Prostate gland (tissue), 2 donors: Measurements from ENCODE around the gene NKIRAS1. TPM values are rescaled to one million over a fixed set of nuclear protein-coding genes. Genes with fewer than 3 reads are reported as not detected.

Experiments used
- DNase-seq: peaks from one replicate; pipeline ENCODE4 v3.0.0-alpha.2; 2019; ENCODE audit warnings: low spot score
- H3K27ac ChIP-seq, 2 donors: fragments of 200-600 bp; sonication (generic); 2 replicates each; pipeline ENCODE4 v1.5.1; 2017 to 2019
- H3K27me3 ChIP-seq: fragments of 200-600 bp; sonication (generic); replicated peaks from 2 replicates; pipeline ENCODE4 v1.5.1; 2019; ENCODE audit not compliant: insufficient read depth
- H3K36me3 ChIP-seq, 2 donors: fragments of 200-600 bp; sonication (generic); 1 replicate in 1 of 2; 2 replicates in 1 of 2; pipeline versions ENCODE4 v1.5.1 to v1.8.1; 2017 to 2019
- H3K4me1 ChIP-seq: fragments of 200-600 bp; sonication (generic); replicated peaks from 2 replicates; pipeline ENCODE4 v1.5.1; 2019
- H3K4me3 ChIP-seq, 2 donors: fragments of 200-600 bp; sonication (generic); 2 replicates each; pipeline ENCODE4 v1.5.1; 2017 to 2019
- H3K9me3 ChIP-seq: fragments of 200-600 bp; sonication (generic); 2 replicates; pipeline ENCODE4 v1.5.1; 2017
- CTCF ChIP-seq, 4 experiments: fragments of 200-600 bp in 2 of 4; fragments of 450-650 bp in 2 of 4; sonication (generic) in 2 of 4; IDR thresholded peaks; 1 replicate in 3 of 4; 2 replicates in 1 of 4; pipeline ENCODE4 v1.5.1; 2016 to 2019; ENCODE audit warnings: antibody characterized with exemption in 4 of 4, mild to moderate bottlenecking in 2 of 4, moderate library complexity in 2 of 4
- POLR2A ChIP-seq: fragments of 450-650 bp; IDR thresholded peaks from one replicate; pipeline ENCODE4 v1.6.1; 2016; ENCODE audit warnings: antibody characterized with exemption, mild to moderate bottlenecking
- POLR2AphosphoS5 ChIP-seq: sonication (generic); formaldehyde crosslinking; IDR thresholded peaks from one replicate; pipeline ENCODE4 v1.6.1; 2017; ENCODE audit warnings: antibody characterized with exemption
- WGBS: methylation state at CpG from one replicate; pipeline ENCODE4 v1.1.5; 2018; 5-methylcytosine and 5-hydroxymethylcytosine counted together
- intact Hi-C: fragments of 100-400 bp; cut with DNase I; formaldehyde crosslinking; loops from one replicate; pipeline ENCODE4 v1.14.2; 2022
- total RNA-seq, 2 donors: library from RNA; depleted of rRNA; stranded (reverse); fragments of >200 nt; gene quantifications; one replicate each; pipeline ENCODE4 v1.1.0, GENCODE V29; 2016

NKIRAS1 gene
- total RNA-seq, 2 donors from 2014 or later: 9.4 to 19.9 TPM

GRCh38 chr3:23941440-23941839 is 24.6 kb upstream of the NKIRAS1 start:
- intact Hi-C loops: no loop called here
- Histone ChIP-seq H3K4me3 (no peak overlapping the region), H3K27me3 (no peaks in the 10 kb centered on the region), H3K36me3 (no peaks in the 10 kb centered on the region), H3K9me3 (no peaks in the 10 kb centered on the region), H3K27ac (no peak overlapping the region), H3K4me1 (no peaks in the 10 kb centered on the region)
- TF ChIP-seq POLR2A (no peak), POLR2AphosphoS5 (no peak), CTCF (IDR thresholded peaks at IDR 0.05) (no peak)
- 89% methylated on average over 4 of the region's 4 CpGs for whole genome bisulfite sequencing
- no peak for DNase-seq

- H3K36me3 ChIP-seq: no peaks in the 10 kb centered on the region
- H3K4me1 ChIP-seq: no peaks in the 10 kb centered on the region
- no peak for DNase-seq
- H3K9me3 ChIP-seq: no peaks in the 10 kb centered on the region
- no peaks in the 10 kb centered on the region for H3K27me3 ChIP-seq
- H3K27ac ChIP-seq: no peak overlapping the region
- 79% methylated on average over 5 of the region's 5 CpGs for WGBS
- intact Hi-C loops: no loop called here
- TF ChIP-seq POLR2AphosphoS5 (no peak), POLR2A (no peak), CTCF (IDR thresholded peaks at IDR 0.05) (no peak)
- H3K4me3 ChIP-seq: no peak overlapping the region
Measured at GRCh38 chr3:23940775-23941174, 24.0 kb upstream of the NKIRAS1 start.

- Histone ChIP-seq H3K4me1 (no peaks in the 10 kb centered on the region), H3K9me3 (no peaks in the 10 kb centered on the region), H3K36me3 (no peaks in the 10 kb centered on the region), H3K27ac (no peak overlapping the region), H3K4me3 (no peak overlapping the region), H3K27me3 (no peaks in the 10 kb centered on the region)
- intact Hi-C loops: no loop called here
- TF ChIP-seq CTCF (IDR thresholded peaks at IDR 0.05) (no peak), POLR2AphosphoS5 (no peak), POLR2A (no peak)
- no peak for DNase-seq
Measured at GRCh38 chr3:23938688-23939087, 21.9 kb upstream of the NKIRAS1 start.

GRCh38 chr3:23937296-23937695 is 20.5 kb upstream of the NKIRAS1 start:
- no peaks in the 10 kb centered on the region for H3K4me1 ChIP-seq
- DNase-seq: no peak
- 90% methylated on average over 1 of the region's 1 CpG for WGBS
- H3K27ac ChIP-seq: no peak overlapping the region
- intact Hi-C loops: no loop called here
- no peaks in the 10 kb centered on the region for H3K27me3 ChIP-seq
- no peak overlapping the region for H3K4me3 ChIP-seq
- H3K36me3 ChIP-seq: no peaks in the 10 kb centered on the region
- TF ChIP-seq POLR2AphosphoS5 (no peak), POLR2A (no peak), CTCF (IDR thresholded peaks at IDR 0.05) (no peak)
- no peaks in the 10 kb centered on the region for H3K9me3 ChIP-seq

- no peak for TF ChIP-seq POLR2A
- TF ChIP-seq CTCF (IDR thresholded peaks at IDR 0.05): no peak
- TF ChIP-seq POLR2AphosphoS5: no peak
- 75% methylated on average over 4 of the region's 4 CpGs for WGBS
- H3K4me3 ChIP-seq: no peak overlapping the region
- H3K27ac ChIP-seq: no peak overlapping the region
- intact Hi-C loops: no loop called here
- no peaks in the 10 kb centered on the region for H3K9me3 ChIP-seq
- no peaks in the 10 kb centered on the region for H3K36me3 ChIP-seq
- no peaks in the 10 kb centered on the region for H3K4me1 ChIP-seq
- DNase-seq: no peak
- no peaks in the 10 kb centered on the region for H3K27me3 ChIP-seq
Measured at GRCh38 chr3:23934253-23934652, 17.5 kb upstream of the NKIRAS1 start.
